GM21528 (cell line): ENCODE measurements around the gene HOXA5.

Experiments
- ATAC-seq: cut with Tn5 transposase; IDR thresholded peaks from one replicate; pipeline ENCODE4 v1.9.1; 2021; ENCODE audit warnings: mild to moderate bottlenecking, moderate library complexity; ENCODE audit not compliant: unreplicated experiment, low FRiP score

HOXA5 gene

GRCh38 chr7:27124096-27124901 lies 19.2 kb downstream of the HOXA5 start:
- no peak for ATAC-seq

GRCh38 chr7:27123477-27124053 lies 19.9 kb downstream of the HOXA5 start:
- no peak for ATAC-seq

- no peak for ATAC-seq
These were observed 20.4 kb downstream of the HOXA5 start for GRCh38 chr7:27123007-27123476.

- ATAC-seq = no peak
These were observed 21.2 kb downstream of the HOXA5 start for GRCh38 chr7:27122077-27122910.

GRCh38 chr7:27121684-27122076 lies 21.8 kb downstream of the HOXA5 start:
- no peak for ATAC-seq

- no peak for ATAC-seq
These were observed 24.0 kb downstream of the HOXA5 start for GRCh38 chr7:27119412-27119911.

GRCh38 chr7:27118580-27118979 lies 24.9 kb downstream of the HOXA5 start:
- ATAC-seq = no peak

- no peak for ATAC-seq
These were observed 25.5 kb downstream of the HOXA5 start for GRCh38 chr7:27117887-27118491.

- no peak for ATAC-seq
These were observed 26.3 kb downstream of the HOXA5 start for GRCh38 chr7:27116962-27117886.

GRCh38 chr7:27116031-27116961 lies 27.2 kb downstream of the HOXA5 start:
- no peak for ATAC-seq

- no peak for ATAC-seq
These were observed 28.1 kb downstream of the HOXA5 start for GRCh38 chr7:27115221-27116026.

- ATAC-seq = no peak
These were observed 28.6 kb downstream of the HOXA5 start for GRCh38 chr7:27114881-27115220.

GRCh38 chr7:27113991-27114769 lies 29.3 kb downstream of the HOXA5 start:
- ATAC-seq = no peak

GRCh38 chr7:27112955-27113949 lies 30.2 kb downstream of the HOXA5 start:
- no peak for ATAC-seq

GRCh38 chr7:27112361-27112760 lies 31.1 kb downstream of the HOXA5 start:
- no peak for ATAC-seq

- ATAC-seq = no peak
These were observed 31.7 kb downstream of the HOXA5 start for GRCh38 chr7:27111751-27112277.
